Peyer's patch (tissue), 4 donors: ENCODE results near the gene WWTR1. TPM values are rescaled to one million over a fixed set of nuclear protein-coding genes. Genes with fewer than 3 reads are reported as not detected.

Experiments
- DNase-seq, 3 donors: peaks; one replicate each; pipeline ENCODE4 v3.0.0-alpha.2; 2017 to 2019
- H3K27ac ChIP-seq, 4 donors: fragments of 200-600 bp; sonication (generic); one replicate each; pipeline ENCODE4 v1.5.1; 2016 to 2019
- H3K27me3 ChIP-seq, 2 donors: fragments of 200-600 bp; sonication (generic); one replicate each; pipeline ENCODE4 v1.5.1; 2019
- H3K36me3 ChIP-seq, 3 donors: fragments of 200-600 bp; sonication (generic); one replicate each; pipeline ENCODE4 v1.5.1; 2016 to 2019
- H3K4me1 ChIP-seq, 4 donors: fragments of 200-600 bp; sonication (generic); one replicate each; pipeline ENCODE4 v1.5.1; 2016 to 2019
- H3K4me3 ChIP-seq, 4 donors: fragments of 200-600 bp; sonication (generic); 1 replicate in 3 of 4; 2 replicates in 1 of 4; pipeline ENCODE4 v1.5.1; 2016 to 2019; ENCODE audit warnings: mild to moderate bottlenecking in 1 of 4
- H3K9me3 ChIP-seq, 4 donors: fragments of 200-600 bp; sonication (generic); one replicate each; pipeline ENCODE4 v1.5.1; 2016 to 2019; ENCODE audit warnings: mild to moderate bottlenecking in 1 of 4
- CTCF ChIP-seq, 6 experiments: fragments of 450-650 bp in 4 of 6; fragments of 200-600 bp in 2 of 6; sonication (generic) in 1 of 6; IDR thresholded peaks; one replicate each; pipeline ENCODE4 v1.5.1; 2017 to 2019; ENCODE audit warnings: antibody characterized with exemption in 6 of 6, mild to moderate bottlenecking in 3 of 6, moderate library complexity in 1 of 6
- POLR2A ChIP-seq, 2 donors: fragments of 450-650 bp; IDR thresholded peaks; one replicate each; pipeline ENCODE4 v1.5.1; 2017; ENCODE audit warnings: antibody characterized with exemption in 2 of 2, mild to moderate bottlenecking in 2 of 2, moderate library complexity in 2 of 2
- total RNA-seq, 4 donors: library from RNA; depleted of rRNA; stranded (reverse); fragments of >200 nt; gene quantifications; one replicate each; pipeline ENCODE4 v1.1.0, GENCODE V29; 2016

The WWTR1 gene
- total RNA-seq, result 10 to 100 TPM; 13.8 to 62.7 (median 18.5) TPM

DNA sequence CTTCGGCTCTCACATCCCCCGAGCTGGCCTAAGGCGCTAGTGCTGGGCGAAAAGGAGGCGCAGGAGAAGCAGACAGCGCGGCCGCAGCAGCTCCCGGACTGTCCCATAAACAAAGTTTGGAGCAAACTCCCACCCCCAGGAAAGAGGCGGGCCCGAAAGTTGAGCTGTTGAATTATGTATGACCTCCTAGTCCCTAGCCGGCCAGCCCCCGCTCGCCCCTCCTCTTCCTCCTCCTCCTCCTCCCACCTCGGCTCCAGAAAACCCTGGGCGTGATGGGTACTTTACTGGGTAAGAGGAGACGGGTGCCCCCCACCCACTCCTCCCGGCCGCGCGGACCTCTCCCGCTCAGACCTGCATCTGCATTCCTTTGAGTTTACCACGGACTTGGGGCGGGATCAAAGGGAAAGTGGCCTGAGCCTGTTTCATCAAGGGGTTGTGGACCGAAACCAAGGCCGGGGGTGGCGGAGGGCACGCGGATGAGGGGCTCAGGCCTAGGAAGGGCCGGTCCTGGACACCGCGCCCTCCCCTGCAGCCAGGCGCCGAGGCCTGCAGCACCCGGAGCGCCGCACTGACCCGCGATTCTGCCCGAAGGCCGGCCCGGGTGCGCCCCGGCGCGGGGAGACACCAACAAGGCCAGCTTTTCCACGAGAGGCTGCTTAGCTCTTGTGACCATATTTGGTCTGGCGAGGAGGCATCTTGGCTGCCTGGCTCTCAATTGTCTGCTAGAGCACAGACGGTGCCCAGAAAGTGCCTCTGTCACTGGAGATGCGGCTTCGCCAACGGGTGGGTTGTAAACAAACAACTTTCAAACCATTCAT is at the start of gene WWTR1:
WWTR1 (minus strand) TSS at position 100 of the 818 bp plus-strand sequence. CDS start 719 bp downstream, outside the sequence.
- DNase-seq, result peak; percentile 65 to 90 (median 76)
- no peaks in the 10 kb centered on the region for H3K36me3 ChIP-seq
- peaks cover 0 to 5% (median 0%) of the 10 kb centered on the region in 4 donors for H3K4me1 ChIP-seq
- no peaks in the 10 kb centered on the region for H3K27me3 ChIP-seq
- no peaks in the 10 kb centered on the region for H3K9me3 ChIP-seq
- peak within 1 kb of the TSS; percentile 83 to 94 (median 91) for H3K27ac ChIP-seq
- TF ChIP-seq CTCF (IDR thresholded peaks at IDR 0.05) (peak in 3 of 6 experiments; percentile 10 to 27 (median 27)), POLR2A (IDR thresholded peaks at IDR 0.05) (peak; percentile 41 to 66)
- H3K4me3 ChIP-seq, result peak within 1 kb of the TSS; percentile 58 to 75 (median 62)

GRCh38 chr3:149706905-149707304 is 49.1 kb upstream of the WWTR1 start:
- DNase-seq, result no peak
- TF ChIP-seq POLR2A (IDR thresholded peaks at IDR 0.05) (no peak), CTCF (IDR thresholded peaks at IDR 0.05) (no peak)
- Histone ChIP-seq H3K36me3 (no peaks in the 10 kb centered on the region), H3K4me3 (no peak overlapping the region), H3K9me3 (no peaks in the 10 kb centered on the region), H3K27me3 (no peaks in the 10 kb centered on the region), H3K27ac (no peak overlapping the region), H3K4me1 (no peaks in the 10 kb centered on the region)

DNA sequence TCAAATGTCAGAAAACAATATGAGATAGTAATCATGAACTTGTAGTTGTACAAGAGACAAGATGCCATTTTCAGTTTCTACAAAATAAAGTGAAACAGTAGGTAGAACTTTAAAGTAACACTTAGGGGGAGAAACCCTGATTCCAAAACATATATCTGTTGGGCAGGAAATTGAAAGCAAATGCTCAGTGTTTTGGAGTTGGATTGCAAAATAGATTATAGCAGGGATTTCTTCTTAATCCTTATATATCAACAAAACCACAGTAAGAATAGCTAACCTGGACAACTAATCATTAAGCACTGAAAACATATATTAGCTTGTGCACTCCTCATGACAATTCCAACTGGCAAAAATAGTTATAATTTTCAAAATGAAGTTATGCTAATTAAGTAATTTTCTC is 47.6 kb upstream of the WWTR1 start:
- no peaks in the 10 kb centered on the region for H3K27me3 ChIP-seq
- H3K4me1 ChIP-seq, result no peaks in the 10 kb centered on the region
- no peak overlapping the region for H3K4me3 ChIP-seq
- no peak for TF ChIP-seq POLR2A (IDR thresholded peaks at IDR 0.05)
- TF ChIP-seq CTCF (IDR thresholded peaks at IDR 0.05), result no peak
- DNase-seq, result no peak
- no peaks in the 10 kb centered on the region for H3K36me3 ChIP-seq
- H3K27ac ChIP-seq, result no peak overlapping the region
- no peaks in the 10 kb centered on the region for H3K9me3 ChIP-seq

- Histone ChIP-seq H3K9me3 (peaks cover 0 to 6% (median 2%) of the 10 kb centered on the region in 4 donors), H3K27ac (peak overlapping the region in 2 of 4 donors; percentile 42 to 77), H3K4me3 (no peak overlapping the region), H3K27me3 (no peaks in the 10 kb centered on the region), H3K36me3 (no peaks in the 10 kb centered on the region), H3K4me1 (no peaks in the 10 kb centered on the region)
- TF ChIP-seq POLR2A (IDR thresholded peaks at IDR 0.05) (no peak), CTCF (IDR thresholded peaks at IDR 0.05) (no peak)
- DNase-seq, result peak in 1 of 3 donors; percentile 56
Measured at GRCh38 chr3:149703466-149703865, 45.6 kb upstream of the WWTR1 start.

GRCh38 chr3:149702691-149703441 is 45.0 kb upstream of the WWTR1 start:
- DNase-seq, result no peak

More at GRCh38 chr3:149702691-149703441, 45.0 kb upstream of the WWTR1 start:
- Histone ChIP-seq H3K27ac (peak overlapping the region in 3 of 4 donors; percentile 42 to 77 (median 47)), H3K27me3 (no peaks in the 10 kb centered on the region), H3K4me3 (no peak overlapping the region), H3K36me3 (no peaks in the 10 kb centered on the region), H3K9me3 (peaks cover 0 to 12% (median 3%) of the 10 kb centered on the region in 4 donors), H3K4me1 (no peaks in the 10 kb centered on the region)
- TF ChIP-seq POLR2A (IDR thresholded peaks at IDR 0.05) (no peak), CTCF (IDR thresholded peaks at IDR 0.05) (no peak)
